SK-N-SH treated with all-trans-retinoic acid at 6 μM for 48 hours (cell line): ENCODE data around the gene ATP5F1D.

Source experiments
- ATAC-seq: fragments of 200-7000 bp; cut with Tn5 transposase; 3 replicates; pipeline ENCODE4 v1.9.1; 2020; ENCODE audit warnings: mild to moderate bottlenecking, moderate library complexity
- ARNTL ChIP-seq: fragments of 450-650 bp; formaldehyde crosslinking; IDR thresholded peaks from 2 replicates; pipeline ENCODE4 v1.5.0; 2020; ENCODE audit warnings: low read depth, mild to moderate bottlenecking, moderate library complexity, borderline replicate concordance
- BACH2 ChIP-seq: fragments of 250-450 bp; sonication (Bioruptor Pico); IDR thresholded peaks from 2 replicates; pipeline ENCODE4 v1.9.0; 2021; ENCODE audit warnings: mild to moderate bottlenecking, borderline replicate concordance
- CREB5 ChIP-seq: fragments of 250-450 bp; sonication (Bioruptor Pico); IDR thresholded peaks from 2 replicates; pipeline ENCODE4 v1.5.1; 2020; ENCODE audit warnings: low read depth, mild to moderate bottlenecking, moderate library complexity
- CSDC2 ChIP-seq: fragments of 250-450 bp; sonication (Bioruptor Pico); IDR thresholded peaks from 2 replicates; pipeline ENCODE4 v1.5.0; 2020; ENCODE audit warnings: mild to moderate bottlenecking, moderate library complexity
- ESRRG ChIP-seq: fragments of 250-450 bp; sonication (Bioruptor Pico); IDR thresholded peaks from 2 replicates; pipeline ENCODE4 v1.6.1; 2021; ENCODE audit warnings: mild to moderate bottlenecking
- GLIS3 ChIP-seq: fragments of 250-450 bp; sonication (Bioruptor Pico); IDR thresholded peaks from 2 replicates; pipeline ENCODE4 v1.5.0; 2020; ENCODE audit warnings: mild to moderate bottlenecking, moderate library complexity
- ISL1 ChIP-seq: fragments of 250-450 bp; sonication (Bioruptor Pico); IDR thresholded peaks from 2 replicates; pipeline ENCODE4 v2.1.2; 2022; ENCODE audit warnings: mild to moderate bottlenecking, moderate library complexity
- OSR1 ChIP-seq: fragments of 250-450 bp; sonication (Bioruptor Pico); IDR thresholded peaks from 2 replicates; pipeline ENCODE4 v1.8.0; 2022; ENCODE audit warnings: moderate library complexity, mild to moderate bottlenecking, inconsistent platforms
- PATZ1 ChIP-seq: fragments of 250-450 bp; sonication (Bioruptor Pico); IDR thresholded peaks from 2 replicates; pipeline ENCODE4 v1.8.0; 2020; ENCODE audit warnings: mild to moderate bottlenecking, moderate library complexity, borderline replicate concordance
- POU6F1 ChIP-seq: fragments of 250-450 bp; sonication (Bioruptor Pico); IDR thresholded peaks from 2 replicates; pipeline ENCODE4 v1.8.0; 2021; ENCODE audit warnings: low read depth, mild to moderate bottlenecking, moderate library complexity, borderline replicate concordance
- PPARA ChIP-seq: fragments of 250-450 bp; sonication (Bioruptor Pico); IDR thresholded peaks from 2 replicates; pipeline ENCODE4 v1.5.0; 2020; ENCODE audit warnings: mild to moderate bottlenecking, borderline replicate concordance
- RARB ChIP-seq: fragments of 250-450 bp; sonication (Bioruptor Pico); IDR thresholded peaks from 2 replicates; pipeline ENCODE4 v1.8.0; 2021; ENCODE audit warnings: mild to moderate bottlenecking, moderate library complexity
- SNAI2 ChIP-seq: fragments of 250-450 bp; sonication (Bioruptor Pico); IDR thresholded peaks from 2 replicates; pipeline ENCODE4 v1.5.0; 2020; ENCODE audit warnings: mild to moderate bottlenecking, moderate library complexity
- TCF4 ChIP-seq: fragments of 250-450 bp; sonication (Bioruptor Pico); IDR thresholded peaks from 2 replicates; pipeline ENCODE4 v1.8.0; 2021; ENCODE audit warnings: mild to moderate bottlenecking, moderate library complexity, borderline replicate concordance
- TOX ChIP-seq: fragments of 250-450 bp; sonication (Bioruptor Pico); IDR thresholded peaks from 2 replicates; pipeline ENCODE4 v1.8.0; 2021; ENCODE audit warnings: mild to moderate bottlenecking, moderate library complexity, borderline replicate concordance
- ZC3H10 ChIP-seq: fragments of 250-450 bp; sonication (Bioruptor Pico); IDR thresholded peaks from 2 replicates; pipeline ENCODE4 v1.5.1; 2021; ENCODE audit warnings: mild to moderate bottlenecking, moderate library complexity
- ZFP3 ChIP-seq: fragments of 250-450 bp; sonication (Bioruptor Pico); IDR thresholded peaks from 2 replicates; pipeline ENCODE4 v1.5.0; 2020; ENCODE audit warnings: mild to moderate bottlenecking, moderate library complexity
- ZFP30 ChIP-seq: fragments of 450-650 bp; formaldehyde crosslinking; IDR thresholded peaks from 2 replicates; pipeline ENCODE4 v1.5.0; 2022; ENCODE audit warnings: mild to moderate bottlenecking, moderate library complexity
- ZNF565 ChIP-seq: fragments of 450-650 bp; formaldehyde crosslinking; conservative IDR thresholded peaks from 2 replicates; pipeline ENCODE4 v1.5.0; 2020; ENCODE audit warnings: low read depth, mild to moderate bottlenecking, moderate library complexity
- ZNF70 ChIP-seq: fragments of 450-650 bp; formaldehyde crosslinking; IDR thresholded peaks from 2 replicates; pipeline ENCODE4 v1.5.0; 2020; ENCODE audit warnings: mild to moderate bottlenecking, moderate library complexity
- ZNF8 ChIP-seq: fragments of 450-650 bp; formaldehyde crosslinking; IDR thresholded peaks from 2 replicates; pipeline ENCODE4 v1.5.0; 2020; ENCODE audit warnings: mild to moderate bottlenecking, moderate library complexity
- TF ChIP-seq, protein P1 (sequence below): fragments of 250-450 bp; sonication (Bioruptor Pico); IDR thresholded peaks from 2 replicates; pipeline ENCODE4 v1.5.1; 2021; ENCODE audit warnings: mild to moderate bottlenecking, moderate library complexity
- TF ChIP-seq, protein P2 (sequence below): fragments of 250-450 bp; sonication (Bioruptor Pico); IDR thresholded peaks from 2 replicates; pipeline ENCODE4 v1.5.0; 2020; ENCODE audit warnings: mild to moderate bottlenecking, moderate library complexity

The ATP5F1D gene

DNA sequence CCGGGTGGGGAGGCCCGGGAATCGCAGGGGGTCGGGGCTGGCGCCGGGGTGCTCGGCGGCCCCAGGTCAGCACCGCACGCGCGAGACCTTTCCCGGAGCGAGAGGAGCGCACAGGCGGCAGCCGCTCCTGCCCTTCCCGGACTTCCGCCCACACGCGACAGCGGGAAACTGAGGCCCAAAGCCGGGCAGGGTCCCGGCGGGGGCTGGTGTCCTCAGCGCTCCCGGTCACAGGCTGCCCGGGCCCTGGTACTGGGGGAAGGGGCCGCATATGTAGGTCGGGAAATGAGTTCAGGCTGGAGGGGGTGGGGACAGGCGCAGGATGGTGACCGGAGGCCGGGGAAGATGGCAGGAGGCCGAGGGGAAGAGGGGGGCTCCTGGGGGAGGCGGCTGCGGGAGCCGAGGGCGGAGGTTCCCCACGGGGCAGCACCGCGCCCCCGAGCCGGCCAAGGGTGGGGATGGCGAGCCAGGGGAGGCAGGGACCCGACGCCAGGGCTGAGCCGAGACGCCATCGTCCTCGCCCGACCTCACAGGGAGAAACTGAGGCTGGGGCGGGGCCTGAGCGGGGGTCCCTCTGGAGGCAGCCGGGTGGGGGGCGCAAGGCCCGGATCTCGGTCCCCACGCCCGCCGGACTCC, 4.4 kb upstream of the ATP5F1D start:
- TF ChIP-seq ZFP3 (no peak), PATZ1 (CRISPR knock-in tag) (no peak), TOX (CRISPR knock-in tag) (no peak), TCF4 (no peak), CREB5 (CRISPR knock-in tag) (no peak), ZNF8 (CRISPR knock-in tag) (no peak), SNAI2 (no peak), ISL1 (CRISPR knock-in tag) (no peak), OSR1 (no peak), ESRRG (CRISPR knock-in tag) (no peak), POU6F1 (no peak), GLIS3 (CRISPR knock-in tag) (no peak), BACH2 (CRISPR knock-in tag) (no peak), ZNF70 (CRISPR knock-in tag) (no peak), ZC3H10 (CRISPR knock-in tag) (no peak), RARB (no peak), CSDC2 (no peak), PPARA (CRISPR knock-in tag) (no peak), ARNTL (CRISPR knock-in tag) (no peak)
- TF ChIP-seq, protein P1, sequence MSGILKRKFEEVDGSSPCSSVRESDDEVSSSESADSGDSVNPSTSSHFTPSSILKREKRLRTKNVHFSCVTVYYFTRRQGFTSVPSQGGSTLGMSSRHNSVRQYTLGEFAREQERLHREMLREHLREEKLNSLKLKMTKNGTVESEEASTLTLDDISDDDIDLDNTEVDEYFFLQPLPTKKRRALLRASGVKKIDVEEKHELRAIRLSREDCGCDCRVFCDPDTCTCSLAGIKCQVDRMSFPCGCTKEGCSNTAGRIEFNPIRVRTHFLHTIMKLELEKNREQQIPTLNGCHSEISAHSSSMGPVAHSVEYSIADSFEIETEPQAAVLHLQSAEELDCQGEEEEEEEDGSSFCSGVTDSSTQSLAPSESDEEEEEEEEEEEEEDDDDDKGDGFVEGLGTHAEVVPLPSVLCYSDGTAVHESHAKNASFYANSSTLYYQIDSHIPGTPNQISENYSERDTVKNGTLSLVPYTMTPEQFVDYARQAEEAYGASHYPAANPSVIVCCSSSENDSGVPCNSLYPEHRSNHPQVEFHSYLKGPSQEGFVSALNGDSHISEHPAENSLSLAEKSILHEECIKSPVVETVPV (CRISPR knock-in tag), result no peak
- no peak for ATAC-seq

- no peak for ATAC-seq
- TF ChIP-seq TOX (CRISPR knock-in tag), result no peak
- no peak for TF ChIP-seq OSR1
- no peak for TF ChIP-seq ZNF565 (CRISPR knock-in tag)
- TF ChIP-seq ZC3H10 (CRISPR knock-in tag), result no peak
- TF ChIP-seq TCF4, result no peak
- no peak for TF ChIP-seq CSDC2
- no peak for TF ChIP-seq RARB
- TF ChIP-seq CREB5 (CRISPR knock-in tag), result no peak
- no peak for TF ChIP-seq PPARA (CRISPR knock-in tag)
- TF ChIP-seq ISL1 (CRISPR knock-in tag), result no peak
- no peak for TF ChIP-seq ZNF70 (CRISPR knock-in tag)
- no peak for TF ChIP-seq ARNTL (CRISPR knock-in tag)
- TF ChIP-seq, protein P1 (CRISPR knock-in tag), result no peak
- no peak for TF ChIP-seq PATZ1 (CRISPR knock-in tag)
- no peak for TF ChIP-seq ZFP30
- no peak for TF ChIP-seq ZFP3
- TF ChIP-seq ESRRG (CRISPR knock-in tag), result no peak
- TF ChIP-seq, protein P2, sequence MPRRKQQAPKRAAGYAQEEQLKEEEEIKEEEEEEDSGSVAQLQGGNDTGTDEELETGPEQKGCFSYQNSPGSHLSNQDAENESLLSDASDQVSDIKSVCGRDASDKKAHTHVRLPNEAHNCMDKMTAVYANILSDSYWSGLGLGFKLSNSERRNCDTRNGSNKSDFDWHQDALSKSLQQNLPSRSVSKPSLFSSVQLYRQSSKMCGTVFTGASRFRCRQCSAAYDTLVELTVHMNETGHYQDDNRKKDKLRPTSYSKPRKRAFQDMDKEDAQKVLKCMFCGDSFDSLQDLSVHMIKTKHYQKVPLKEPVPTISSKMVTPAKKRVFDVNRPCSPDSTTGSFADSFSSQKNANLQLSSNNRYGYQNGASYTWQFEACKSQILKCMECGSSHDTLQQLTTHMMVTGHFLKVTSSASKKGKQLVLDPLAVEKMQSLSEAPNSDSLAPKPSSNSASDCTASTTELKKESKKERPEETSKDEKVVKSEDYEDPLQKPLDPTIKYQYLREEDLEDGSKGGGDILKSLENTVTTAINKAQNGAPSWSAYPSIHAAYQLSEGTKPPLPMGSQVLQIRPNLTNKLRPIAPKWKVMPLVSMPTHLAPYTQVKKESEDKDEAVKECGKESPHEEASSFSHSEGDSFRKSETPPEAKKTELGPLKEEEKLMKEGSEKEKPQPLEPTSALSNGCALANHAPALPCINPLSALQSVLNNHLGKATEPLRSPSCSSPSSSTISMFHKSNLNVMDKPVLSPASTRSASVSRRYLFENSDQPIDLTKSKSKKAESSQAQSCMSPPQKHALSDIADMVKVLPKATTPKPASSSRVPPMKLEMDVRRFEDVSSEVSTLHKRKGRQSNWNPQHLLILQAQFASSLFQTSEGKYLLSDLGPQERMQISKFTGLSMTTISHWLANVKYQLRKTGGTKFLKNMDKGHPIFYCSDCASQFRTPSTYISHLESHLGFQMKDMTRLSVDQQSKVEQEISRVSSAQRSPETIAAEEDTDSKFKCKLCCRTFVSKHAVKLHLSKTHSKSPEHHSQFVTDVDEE (CRISPR knock-in tag), result no peak
- TF ChIP-seq, all 23 proteins: peak for 0
Measured at GRCh38 chr19:1237754-1238368, 3.7 kb upstream of the ATP5F1D start, which contains the start of gene CBARP. Gene CBARP (minus strand): TSS chr19:1238005. CDS start chr19:1236100, 1,905 bp downstream.
